A673 (cell line): ENCODE measurements around the gene MYMK. TPM values are rescaled to one million over a fixed set of nuclear protein-coding genes. Genes with fewer than 3 reads are reported as not detected.

Experiments
- BruUV-seq: library from RNA; stranded (reverse); fragments of 400-500 nt; replicated peaks from 2 replicates; lab custom pipeline; 2021; lab: Mats Ljungman, UMichigan
- CTCF ChIA-PET: fragments of 300-600 bp; sonication (Branson Sonifier 250); formaldehyde crosslinking; loops from one replicate; lab custom pipeline; 2022; ENCODE audit warnings: antibody characterized with exemption; lab: Charles Lee
- POLR2A ChIA-PET: fragments of 300-600 bp; sonication (Branson Sonifier 250); formaldehyde crosslinking; loops from one replicate; lab custom pipeline; 2022; ENCODE audit warnings: antibody characterized with exemption; ENCODE audit not compliant: low non-redundant PET; lab: Charles Lee
- DNase-seq: peaks from one replicate; pipeline ENCODE4 v3.0.0-alpha.2; 2015; ENCODE audit warnings: low spot score
- H3K27ac ChIP-seq: fragments of 200-600 bp; sonication (generic); 2 replicates; pipeline ENCODE4 v1.5.1; 2016; ENCODE audit warnings: mixed run types, low read depth, mild to moderate bottlenecking, mixed read lengths, antibody characterized with exemption, low read length; ENCODE audit not compliant: poor library complexity, severe bottlenecking
- H3K27me3 ChIP-seq: fragments of 200-600 bp; sonication (generic); replicated peaks from 2 replicates; pipeline ENCODE4 v1.6.1; 2017; ENCODE audit warnings: mixed run types, low read depth, mild to moderate bottlenecking, mixed read lengths, antibody characterized with exemption, low read length; ENCODE audit not compliant: insufficient read depth, poor library complexity
- H3K36me3 ChIP-seq: fragments of 200-600 bp; sonication (generic); 2 replicates; pipeline ENCODE4 v1.6.1; 2016; ENCODE audit warnings: mixed run types, mild to moderate bottlenecking, mixed read lengths, antibody characterized with exemption, low read length; ENCODE audit not compliant: insufficient read depth, poor library complexity, severe bottlenecking
- H3K4me1 ChIP-seq: fragments of 200-600 bp; sonication (generic); 2 replicates; pipeline ENCODE4 v1.6.1; 2017; ENCODE audit warnings: mixed run types, mild to moderate bottlenecking, mixed read lengths, antibody characterized with exemption, low read length; ENCODE audit not compliant: insufficient read depth, poor library complexity, severe bottlenecking
- H3K4me3 ChIP-seq: fragments of 200-600 bp; sonication (generic); 2 replicates; pipeline ENCODE4 v1.5.1; 2016; ENCODE audit warnings: low read depth, mixed run types, mild to moderate bottlenecking, mixed read lengths, low read length; ENCODE audit not compliant: poor library complexity, severe bottlenecking
- H3K9me3 ChIP-seq: fragments of 200-600 bp; sonication (generic); 2 replicates; pipeline ENCODE4 v1.6.1; 2016; ENCODE audit warnings: mixed run types, low read depth, mild to moderate bottlenecking, mixed read lengths, antibody characterized with exemption, low read length; ENCODE audit not compliant: poor library complexity, severe bottlenecking
- EZH2 ChIP-seq: fragments of 200-600 bp; sonication (generic); IDR thresholded peaks from 2 replicates; pipeline ENCODE4 v1.6.1; 2017; ENCODE audit warnings: borderline replicate concordance, low read depth, mild to moderate bottlenecking, mixed read lengths, antibody characterized with exemption, low read length; ENCODE audit not compliant: poor library complexity, severe bottlenecking
- intact Hi-C: fragments of 100-400 bp; cut with micrococcal nuclease; formaldehyde crosslinking; loops from one replicate; pipeline ENCODE4 v1.10.0; 2022; ENCODE audit not compliant: unreplicated experiment
- total RNA-seq: library from RNA; stranded (reverse); gene quantifications from 2 replicates; pipeline ENCODE4 v1.2.3, GENCODE V29; 2021
- TF ChIP-seq, protein P1 (sequence below): fragments of 300-800, 200-600 bp; sonication (generic); conservative IDR thresholded peaks from 2 replicates; pipeline ENCODE4 v1.5.1; 2017; ENCODE audit warnings: low read depth, mild to moderate bottlenecking, antibody characterized with exemption, low read length, moderate library complexity, mixed read lengths

Gene MYMK
- total RNA-seq, 1 experiment from 2014 or later = not detected

DNA sequence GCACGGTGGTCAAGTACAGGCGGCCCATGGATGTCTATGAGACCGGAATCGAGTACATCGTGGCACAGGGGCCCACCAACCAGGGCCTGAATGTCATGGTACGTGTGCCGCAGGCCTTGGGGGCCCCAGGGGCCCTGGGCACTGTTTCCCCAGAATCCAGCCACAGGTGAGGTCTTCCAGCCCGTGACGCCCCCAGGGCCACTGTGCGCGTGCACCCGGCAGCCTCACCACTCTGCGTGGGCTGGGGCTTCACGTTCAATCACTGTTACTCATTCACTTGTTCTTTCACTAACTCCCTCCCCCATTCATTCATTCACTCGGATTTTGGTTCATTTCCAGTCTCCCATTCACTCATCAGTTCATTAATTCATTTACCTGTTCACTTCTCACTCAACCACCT, 22.4 kb upstream of the MYMK start:
- H3K9me3 ChIP-seq = no peaks in the 10 kb centered on the region
- H3K27ac ChIP-seq = no peak overlapping the region
- ChIA-PET CTCF (no interaction called here), POLR2A (no interaction called here)
- H3K4me1 ChIP-seq = no peaks in the 10 kb centered on the region
- BruUV-seq = no TSS peak
- no peaks in the 10 kb centered on the region for H3K36me3 ChIP-seq
- intact Hi-C loops = no loop called here
- TF ChIP-seq, protein P1, sequence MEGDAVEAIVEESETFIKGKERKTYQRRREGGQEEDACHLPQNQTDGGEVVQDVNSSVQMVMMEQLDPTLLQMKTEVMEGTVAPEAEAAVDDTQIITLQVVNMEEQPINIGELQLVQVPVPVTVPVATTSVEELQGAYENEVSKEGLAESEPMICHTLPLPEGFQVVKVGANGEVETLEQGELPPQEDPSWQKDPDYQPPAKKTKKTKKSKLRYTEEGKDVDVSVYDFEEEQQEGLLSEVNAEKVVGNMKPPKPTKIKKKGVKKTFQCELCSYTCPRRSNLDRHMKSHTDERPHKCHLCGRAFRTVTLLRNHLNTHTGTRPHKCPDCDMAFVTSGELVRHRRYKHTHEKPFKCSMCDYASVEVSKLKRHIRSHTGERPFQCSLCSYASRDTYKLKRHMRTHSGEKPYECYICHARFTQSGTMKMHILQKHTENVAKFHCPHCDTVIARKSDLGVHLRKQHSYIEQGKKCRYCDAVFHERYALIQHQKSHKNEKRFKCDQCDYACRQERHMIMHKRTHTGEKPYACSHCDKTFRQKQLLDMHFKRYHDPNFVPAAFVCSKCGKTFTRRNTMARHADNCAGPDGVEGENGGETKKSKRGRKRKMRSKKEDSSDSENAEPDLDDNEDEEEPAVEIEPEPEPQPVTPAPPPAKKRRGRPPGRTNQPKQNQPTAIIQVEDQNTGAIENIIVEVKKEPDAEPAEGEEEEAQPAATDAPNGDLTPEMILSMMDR = no peak
- no peak for TF ChIP-seq EZH2
- H3K27me3 ChIP-seq = no peaks in the 10 kb centered on the region
- H3K4me3 ChIP-seq = no peak overlapping the region
- no peak for DNase-seq

DNA sequence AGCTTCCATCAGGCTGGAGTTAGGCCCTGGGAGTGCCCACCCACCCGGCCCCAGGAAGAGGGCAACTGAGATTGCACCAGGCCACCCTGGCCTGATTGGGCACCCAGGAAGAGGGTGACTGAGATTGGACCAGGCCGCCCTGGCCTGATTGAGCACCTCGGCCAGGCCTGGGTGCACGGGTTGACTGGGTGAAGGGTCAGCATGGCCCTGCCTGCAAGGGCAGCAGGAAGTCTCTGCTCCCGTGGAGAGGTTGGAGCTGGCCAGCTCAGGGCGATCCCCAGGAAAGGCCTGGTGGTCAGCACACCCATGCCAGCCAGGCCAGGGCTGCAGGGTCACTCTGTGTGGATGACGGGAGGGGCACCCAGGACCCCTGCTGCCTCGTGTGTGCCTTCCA, 21.5 kb upstream of the MYMK start:
- Histone ChIP-seq H3K27me3 (no peaks in the 10 kb centered on the region), H3K27ac (no peak overlapping the region), H3K36me3 (no peaks in the 10 kb centered on the region), H3K9me3 (no peaks in the 10 kb centered on the region), H3K4me1 (no peaks in the 10 kb centered on the region), H3K4me3 (no peak overlapping the region)
- no peak for DNase-seq
- CTCF ChIA-PET = no interaction called here
- TF ChIP-seq EZH2 = no peak
- TF ChIP-seq, protein P1 = no peak
- POLR2A ChIA-PET = no interaction called here
- intact Hi-C loops = no loop called here
- no TSS peak for BruUV-seq

DNA sequence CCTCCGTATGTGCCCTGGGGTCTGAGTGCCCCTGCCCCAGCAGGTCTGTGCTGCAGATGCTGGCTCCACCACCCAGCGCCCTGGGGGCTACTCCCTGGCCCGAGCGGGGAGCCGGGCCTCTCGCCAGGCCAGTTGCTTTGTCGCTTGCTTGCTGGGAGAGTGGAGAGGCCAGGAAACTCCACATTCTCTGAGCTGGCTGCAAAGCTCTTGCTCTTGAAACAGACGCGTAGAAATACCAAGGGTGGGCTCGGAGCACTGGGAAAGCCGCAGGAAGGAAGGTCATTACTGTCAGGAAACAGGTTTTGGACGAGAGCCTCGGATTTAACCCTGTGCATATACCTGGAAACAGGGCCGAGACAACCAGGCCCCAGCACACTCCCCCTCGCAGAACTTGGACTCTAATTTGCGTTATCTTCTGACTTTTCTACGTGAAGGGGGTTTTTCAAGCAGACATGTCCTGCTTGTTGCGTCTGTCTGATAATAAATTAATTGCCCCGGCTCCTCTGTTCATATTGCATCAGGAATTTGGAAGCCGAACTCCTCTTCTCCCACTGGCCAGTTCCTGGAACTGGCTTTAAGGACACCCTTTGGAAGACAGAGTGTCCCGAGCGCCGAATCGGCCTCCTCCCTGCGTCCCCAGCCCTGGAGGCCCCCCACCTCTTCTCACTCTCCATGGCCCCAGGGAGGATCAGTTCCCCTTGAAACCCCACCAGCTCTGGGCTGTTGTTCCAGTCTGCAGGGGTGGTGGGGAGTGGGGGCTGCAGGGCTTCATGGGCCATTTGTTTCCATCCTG, 20.9 kb upstream of the MYMK start:
- H3K9me3 ChIP-seq = no peaks in the 10 kb centered on the region
- ChIA-PET CTCF (no interaction called here), POLR2A (no interaction called here)
- TF ChIP-seq, protein P1 = no peak
- TF ChIP-seq EZH2 = no peak
- H3K4me1 ChIP-seq = no peaks in the 10 kb centered on the region
- intact Hi-C loops = no loop called here
- DNase-seq = no peak
- no peak overlapping the region for H3K4me3 ChIP-seq
- H3K27me3 ChIP-seq = no peaks in the 10 kb centered on the region
- no peak overlapping the region for H3K27ac ChIP-seq
- H3K36me3 ChIP-seq = no peaks in the 10 kb centered on the region
- no TSS peak for BruUV-seq
